HepG2 (cell line): ENCODE measurements around the gene SPTBN4. TPM values are rescaled to one million over a fixed set of nuclear protein-coding genes. Genes with fewer than 3 reads are reported as not detected.

ENCODE experiments used
- ARNTL ChIP-seq: sonication (generic); formaldehyde crosslinking; IDR thresholded peaks from 2 replicates; pipeline ENCODE4 v1.4.0; 2020; ENCODE audit warnings: mild to moderate bottlenecking, missing genetic modification reagents
- BRF2 ChIP-seq: sonication (generic); formaldehyde crosslinking; IDR thresholded peaks from 2 replicates; pipeline ENCODE4 v1.8.1; 2022; ENCODE audit warnings: mild to moderate bottlenecking, missing genetic modification reagents
- ERF ChIP-seq: IDR thresholded peaks from 2 replicates; pipeline ENCODE4 v1.6.1; 2018; ENCODE audit warnings: missing biosample characterization, missing genetic modification reagents
- HINFP ChIP-seq: sonication (generic); formaldehyde crosslinking; IDR thresholded peaks from 2 replicates; pipeline ENCODE4 v1.4.0; 2020; ENCODE audit warnings: low read depth, mild to moderate bottlenecking, missing genetic modification reagents
- KDM6A ChIP-seq: IDR thresholded peaks from 2 replicates; pipeline ENCODE4 v1.6.1; 2016; ENCODE audit warnings: low read depth
- RAD21 ChIP-seq: fragments of 450-650 bp; formaldehyde crosslinking; IDR thresholded peaks from 2 replicates; pipeline ENCODE4 v1.5.0; 2020; ENCODE audit warnings: mild to moderate bottlenecking
- SOX13 ChIP-seq, 3 experiments: fragments of 450-650 bp in 1 of 3; sonication (generic) in 1 of 3; formaldehyde crosslinking in 1 of 3; IDR thresholded peaks in 2 of 3; conservative IDR thresholded peaks in 1 of 3; 2 replicates each; pipeline versions ENCODE4 v1.5.0 to v1.6.1; 2016 to 2020; ENCODE audit warnings: antibody characterized with exemption in 1 of 3, mild to moderate bottlenecking in 1 of 3, missing compliant biosample characterization in 1 of 3, missing genetic modification reagents in 1 of 3, moderate library complexity in 1 of 3
- SOX6 ChIP-seq, 2 experiments: fragments of 450-650 bp in 1 of 2; sonication (generic) in 1 of 2; formaldehyde crosslinking in 1 of 2; IDR thresholded peaks; 2 replicates each; pipeline versions ENCODE4 v1.4.0 to v1.6.1; 2017 to 2020; ENCODE audit warnings: antibody characterized with exemption in 1 of 2, mild to moderate bottlenecking in 1 of 2, missing genetic modification reagents in 1 of 2
- ZBTB1 ChIP-seq: sonication (generic); formaldehyde crosslinking; IDR thresholded peaks from 2 replicates; pipeline ENCODE4 v1.4.0; 2020; ENCODE audit warnings: missing genetic modification reagents, borderline replicate concordance
- ZBTB10 ChIP-seq: sonication (generic); formaldehyde crosslinking; IDR thresholded peaks from 2 replicates; pipeline ENCODE4 v1.4.0; 2020; ENCODE audit warnings: missing genetic modification reagents, borderline replicate concordance
- ZHX1 ChIP-seq: sonication (generic); formaldehyde crosslinking; IDR thresholded peaks from 2 replicates; pipeline ENCODE4 v1.8.1; 2022; ENCODE audit warnings: low read depth, mild to moderate bottlenecking, missing genetic modification reagents
- ZMAT5 ChIP-seq: sonication (generic); formaldehyde crosslinking; IDR thresholded peaks from 2 replicates; pipeline ENCODE4 v1.5.0; 2020; ENCODE audit warnings: mild to moderate bottlenecking, low read depth, missing genetic modification reagents, borderline replicate concordance
- ZNF513 ChIP-seq: sonication (generic); formaldehyde crosslinking; conservative IDR thresholded peaks from 2 replicates; pipeline ENCODE4 v1.5.0; 2020; ENCODE audit warnings: missing genetic modification reagents
- ZNF674 ChIP-seq: sonication (generic); formaldehyde crosslinking; IDR thresholded peaks from 2 replicates; pipeline ENCODE4 v1.5.0; 2020; ENCODE audit warnings: low read depth, mild to moderate bottlenecking, missing genetic modification reagents
- polyA plus RNA-seq, 8 experiments: library from polyadenylated mRNA; depleted of rRNA in 3 of 8; stranded (reverse) in 7 of 8; unstranded in 1 of 8; fragments of >200 nt; fragmentation: Illumina TruSeq in 4 of 8; extraction: Trizol in 4 of 8; gene quantifications; 2 replicates each; pipeline versions ENCODE4 v1.2.1 to v1.2.3, GENCODE V29; 2011 to 2016; ENCODE audit warnings: low read depth in 4 of 8, missing spikeins in 1 of 8, mixed read lengths in 1 of 8; ENCODE audit not compliant: insufficient read depth in 1 of 8
- total RNA-seq, 5 experiments: library from RNA; depleted of rRNA; stranded (reverse); fragments of >200 nt; fragmentation: Illumina TruSeq; extraction: Trizol; gene quantifications; 2 replicates each; pipeline ENCODE4 v1.2.3, GENCODE V29; 2016; ENCODE audit warnings: low read depth in 1 of 5

The SPTBN4 gene
- total and polyA plus RNA-seq, 2 of the 13 experiments (the other 11 are each of a cell fraction or from before 2014, with no cell fraction given) = 0.11 TPM

- TF ChIP-seq ZBTB10 (CRISPR knock-in tag) (peak; percentile 99), ARNTL (CRISPR knock-in tag) (peak; percentile 80), SOX6 (IDR thresholded peaks at IDR 0.05) (no peak), SOX6 (CRISPR knock-in tag; IDR thresholded peaks at IDR 0.05) (peak; percentile 96), HINFP (CRISPR knock-in tag) (0 out of 2 replicates have a peak, but pooled peaks have one; percentile 23), RAD21 (CRISPR knock-in tag) (peak; percentile 45), ZBTB1 (no peak), ZNF513 (CRISPR knock-in tag) (no peak), ZNF674 (no peak), ZHX1 (CRISPR knock-in tag) (0 out of 2 replicates have a peak, but pooled peaks have one; percentile 72), SOX13 (IDR thresholded peaks at IDR 0.05) (peak; percentile 52; the same call in 1 of the 2 replicates), SOX13 (CRISPR knock-in tag; conservative IDR thresholded peaks at IDR 0.05 in 1 of 2, IDR thresholded peaks at IDR 0.05 in 1 of 2) (peak in 1 of 2 experiments; percentile 90; a peak in 2 of 4 replicates), BRF2 (peak; percentile 81; the same call in 1 of the 2 replicates), ZMAT5 (CRISPR knock-in tag) (no peak), KDM6A (peak; percentile 91), ERF (CRISPR knock-in tag) (peak; percentile 94)
These were observed 136.8 kb downstream of the SPTBN4 start (continued) for GRCh38 chr19:40603389-40604170.
